H9 (cell line): ENCODE measurements around the gene SH3BP5. TPM values are rescaled to one million over a fixed set of nuclear protein-coding genes. Genes with fewer than 3 reads are reported as not detected.

ENCODE experiments used
- DNase-seq: peaks from one replicate; pipeline ENCODE4 v3.0.0-alpha.2; 2017
- H2AFZ ChIP-seq: one replicate; pipeline ENCODE4 v1.6.1; 2013; ENCODE audit warnings: mild to moderate bottlenecking, low read length, control low read depth, moderate library complexity
- H2AK5ac ChIP-seq: 2 replicates; pipeline ENCODE4 v1.6.1; 2013; ENCODE audit warnings: low read length, control low read depth, mixed read lengths; ENCODE audit not compliant: insufficient read length
- H2BK120ac ChIP-seq: one replicate; pipeline ENCODE4 v1.6.1; 2013; ENCODE audit warnings: low read depth, mild to moderate bottlenecking, low read length, control low read depth, inconsistent platforms; ENCODE audit not compliant: poor library complexity, severe bottlenecking
- H2BK12ac ChIP-seq: 2 replicates; pipeline ENCODE4 v1.6.1; 2013; ENCODE audit warnings: low read length, control low read depth, mixed read lengths, low read depth; ENCODE audit not compliant: insufficient read length
- H2BK15ac ChIP-seq: 2 replicates; pipeline ENCODE4 v1.6.1; 2013; ENCODE audit warnings: low read depth, low read length, control low read depth
- H2BK20ac ChIP-seq: one replicate; pipeline ENCODE4 v1.6.1; 2013; ENCODE audit warnings: low read depth, mild to moderate bottlenecking, low read length, control low read depth, inconsistent platforms; ENCODE audit not compliant: poor library complexity, severe bottlenecking
- H2BK5ac ChIP-seq: 2 replicates; pipeline ENCODE4 v1.6.1; 2013; ENCODE audit warnings: low read length, control low read depth, mixed read lengths; ENCODE audit not compliant: insufficient read length
- H3K14ac ChIP-seq: 2 replicates; pipeline ENCODE4 v1.6.1; 2013; ENCODE audit warnings: low read length, control low read depth; ENCODE audit not compliant: insufficient read depth
- H3K18ac ChIP-seq: 2 replicates; pipeline ENCODE4 v1.6.1; 2013; ENCODE audit warnings: low read depth, mild to moderate bottlenecking, mixed read lengths, low read length, control low read depth; ENCODE audit not compliant: insufficient read length
- H3K23ac ChIP-seq: 2 replicates; pipeline ENCODE4 v1.6.1; 2013; ENCODE audit warnings: low read length, control low read depth, mixed read lengths, low read depth; ENCODE audit not compliant: insufficient read length
- H3K23me2 ChIP-seq: 2 replicates; pipeline ENCODE4 v1.6.1; 2013; ENCODE audit warnings: low read depth, mild to moderate bottlenecking, mixed read lengths, low read length, control low read depth; ENCODE audit not compliant: insufficient read length, poor library complexity, severe bottlenecking
- H3K27ac ChIP-seq: 2 replicates; pipeline ENCODE4 v1.5.1; 2013; ENCODE audit warnings: low read length, control low read depth, mixed read lengths, low read depth; ENCODE audit not compliant: insufficient read length
- H3K27me3 ChIP-seq: 2 replicates; pipeline ENCODE4 v1.6.1; 2013; ENCODE audit warnings: low read length, control low read depth, inconsistent platforms; ENCODE audit not compliant: insufficient read depth
- H3K4ac ChIP-seq: 2 replicates; pipeline ENCODE4 v1.6.1; 2013; ENCODE audit warnings: low read depth, mild to moderate bottlenecking, control low read depth, inconsistent platforms, low read length, moderate library complexity
- H3K4me1 ChIP-seq: 2 replicates; pipeline ENCODE4 v1.6.1; 2013; ENCODE audit warnings: low read length, control low read depth, inconsistent platforms; ENCODE audit not compliant: insufficient read depth
- H3K4me2 ChIP-seq: 2 replicates; pipeline ENCODE4 v1.6.1; 2013; ENCODE audit warnings: low read length, control low read depth, mixed read lengths; ENCODE audit not compliant: insufficient read length, insufficient read depth
- H3K56ac ChIP-seq: 2 replicates; pipeline ENCODE4 v1.6.1; 2013; ENCODE audit warnings: low read depth, mild to moderate bottlenecking, mixed read lengths, low read length, control low read depth; ENCODE audit not compliant: insufficient read length
- H3K79me1 ChIP-seq: 2 replicates; pipeline ENCODE4 v1.6.1; 2013; ENCODE audit warnings: low read depth, mild to moderate bottlenecking, moderate library complexity, low read length, control low read depth, inconsistent platforms; ENCODE audit not compliant: insufficient read depth, poor library complexity, severe bottlenecking
- H3K79me2 ChIP-seq: 2 replicates; pipeline ENCODE4 v1.6.1; 2013; ENCODE audit warnings: low read length, control low read depth, inconsistent platforms; ENCODE audit not compliant: insufficient read depth
- H3K9ac ChIP-seq: 2 replicates; pipeline ENCODE4 v1.6.1; 2013; ENCODE audit warnings: low read length, control low read depth, mixed read lengths; ENCODE audit not compliant: insufficient read length; ENCODE audit errors: extremely low read depth
- H3K9me3 ChIP-seq: one replicate; pipeline ENCODE4 v1.6.1; 2013; ENCODE audit warnings: low read depth, low read length, inconsistent platforms; ENCODE audit not compliant: control insufficient read depth
- H3T11ph ChIP-seq: one replicate; pipeline ENCODE4 v1.6.1; 2013; ENCODE audit warnings: mild to moderate bottlenecking, low read length, control low read depth, inconsistent platforms
- H4K20me1 ChIP-seq: one replicate; pipeline ENCODE4 v1.6.1; 2013; ENCODE audit not compliant: control insufficient read depth, insufficient read length, insufficient read depth
- H4K5ac ChIP-seq: 2 replicates; pipeline ENCODE4 v1.6.1; 2013; ENCODE audit warnings: low read depth, mild to moderate bottlenecking, mixed read lengths, low read length, control low read depth; ENCODE audit not compliant: insufficient read length
- H4K8ac ChIP-seq: replicated peaks from 2 replicates; pipeline ENCODE4 v1.6.1; 2013; ENCODE audit warnings: low read length, control low read depth, mixed read lengths, low read depth; ENCODE audit not compliant: insufficient read length
- H4K91ac ChIP-seq: 2 replicates; pipeline ENCODE4 v1.6.1; 2013; ENCODE audit warnings: low read depth, mild to moderate bottlenecking, moderate library complexity, mixed read lengths, low read length, control low read depth; ENCODE audit not compliant: insufficient read length
- H3K27ac Mint-ChIP-seq, 3 experiments: 2 replicates in 2 of 3; 3 replicates in 1 of 3; pipeline ENCODE4 v1.8.0; 2020 to 2021; ENCODE audit warnings: mixed read lengths in 3 of 3, mild to moderate bottlenecking in 1 of 3, moderate library complexity in 1 of 3
- H3K27me3 Mint-ChIP-seq: 2 replicates; pipeline ENCODE4 v1.8.0; 2021; ENCODE audit warnings: low read depth, mild to moderate bottlenecking, moderate library complexity, mixed read lengths
- H3K36me3 Mint-ChIP-seq, 3 experiments: 2 replicates in 2 of 3; 3 replicates in 1 of 3; pipeline ENCODE4 v1.8.0; 2020 to 2021; ENCODE audit warnings: low read depth in 3 of 3, mixed read lengths in 3 of 3; ENCODE audit not compliant: insufficient read depth in 1 of 3
- H3K4me1 Mint-ChIP-seq, 2 experiments: 2 replicates each; pipeline ENCODE4 v1.8.0; 2020; ENCODE audit warnings: mixed read lengths in 2 of 2
- H3K4me3 Mint-ChIP-seq, 2 experiments: 2 replicates in 1 of 2; 3 replicates in 1 of 2; pipeline ENCODE4 v1.8.0; 2020 to 2021; ENCODE audit warnings: mild to moderate bottlenecking in 2 of 2, mixed read lengths in 2 of 2, moderate library complexity in 1 of 2
- H3K9me3 Mint-ChIP-seq, 2 experiments: 2 replicates in 1 of 2; 3 replicates in 1 of 2; pipeline ENCODE4 v1.8.0; 2020; ENCODE audit warnings: mild to moderate bottlenecking in 2 of 2, mixed read lengths in 2 of 2, moderate library complexity in 1 of 2
- WGBS: extraction: QIAGEN DNeasy Blood & Tissue Kit; methylation state at CpG from one replicate; pipeline ENCODE4 v1.1.7; 2013; ENCODE audit warnings: missing lambda C conversion rate, low lambda C conversion rate, mixed read lengths; ENCODE audit not compliant: insufficient read length; ENCODE audit errors: extremely low coverage; 5-methylcytosine and 5-hydroxymethylcytosine counted together
- total RNA-seq: library from RNA; stranded (reverse); gene quantifications from 2 replicates; pipeline ENCODE4 v1.2.1, GENCODE V29; 2021
- TF ChIP-seq, protein P1 (sequence below): fragments of 200-600 bp; sonication (generic); conservative IDR thresholded peaks from 3 replicates; pipeline ENCODE4 v1.8.0; 2021; ENCODE audit warnings: antibody characterized with exemption, mild to moderate bottlenecking

SH3BP5 gene
- total RNA-seq, 1 experiment from 2014 or later: 6.8 TPM

DNA sequence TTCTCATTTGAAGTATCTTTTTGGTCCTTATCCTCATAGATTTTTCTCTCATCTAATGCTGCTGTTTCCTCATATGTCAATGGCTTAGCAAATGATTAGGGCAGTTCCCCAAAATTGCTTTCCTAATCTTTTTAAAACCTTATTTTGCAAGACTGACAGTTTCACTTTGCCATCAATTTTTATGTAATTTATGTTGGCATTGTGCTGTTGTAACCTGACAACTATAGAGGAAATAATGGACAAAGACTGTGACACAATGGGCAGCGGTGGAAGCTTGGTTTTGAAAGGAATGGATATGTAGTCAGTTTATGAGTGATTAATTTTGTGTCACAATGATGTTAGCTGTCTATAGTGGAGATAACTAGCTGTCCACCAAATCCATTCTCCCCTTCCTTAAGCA lies 10.6 kb upstream of the SH3BP5 start:
- no peak overlapping the region for H4K91ac ChIP-seq
- TF ChIP-seq, protein P1, sequence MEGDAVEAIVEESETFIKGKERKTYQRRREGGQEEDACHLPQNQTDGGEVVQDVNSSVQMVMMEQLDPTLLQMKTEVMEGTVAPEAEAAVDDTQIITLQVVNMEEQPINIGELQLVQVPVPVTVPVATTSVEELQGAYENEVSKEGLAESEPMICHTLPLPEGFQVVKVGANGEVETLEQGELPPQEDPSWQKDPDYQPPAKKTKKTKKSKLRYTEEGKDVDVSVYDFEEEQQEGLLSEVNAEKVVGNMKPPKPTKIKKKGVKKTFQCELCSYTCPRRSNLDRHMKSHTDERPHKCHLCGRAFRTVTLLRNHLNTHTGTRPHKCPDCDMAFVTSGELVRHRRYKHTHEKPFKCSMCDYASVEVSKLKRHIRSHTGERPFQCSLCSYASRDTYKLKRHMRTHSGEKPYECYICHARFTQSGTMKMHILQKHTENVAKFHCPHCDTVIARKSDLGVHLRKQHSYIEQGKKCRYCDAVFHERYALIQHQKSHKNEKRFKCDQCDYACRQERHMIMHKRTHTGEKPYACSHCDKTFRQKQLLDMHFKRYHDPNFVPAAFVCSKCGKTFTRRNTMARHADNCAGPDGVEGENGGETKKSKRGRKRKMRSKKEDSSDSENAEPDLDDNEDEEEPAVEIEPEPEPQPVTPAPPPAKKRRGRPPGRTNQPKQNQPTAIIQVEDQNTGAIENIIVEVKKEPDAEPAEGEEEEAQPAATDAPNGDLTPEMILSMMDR: no peak
- no peak overlapping the region for H4K5ac ChIP-seq
- H2BK20ac ChIP-seq: no peak overlapping the region
- H3T11ph ChIP-seq: no peak overlapping the region
- H2BK15ac ChIP-seq: no peak overlapping the region
- no peaks in the 10 kb centered on the region for H4K20me1 ChIP-seq
- no peak overlapping the region for H4K8ac ChIP-seq
- H3K56ac ChIP-seq: no peak overlapping the region
- Mint-ChIP-seq H3K4me1 (peaks cover 0 to 2% of the 10 kb centered on the region in 2 experiments; a peak in 2 of 4 replicates), H3K27ac (no peak overlapping the region), H3K4me3 (no peak overlapping the region), H3K27me3 (peaks cover 2% of the 10 kb centered on the region), H3K36me3 (no peaks in the 10 kb centered on the region), H3K9me3 (no peaks in the 10 kb centered on the region)
- no peak overlapping the region for H3K4ac ChIP-seq
- H3K79me2 ChIP-seq: no peaks in the 10 kb centered on the region
- H2BK5ac ChIP-seq: no peak overlapping the region
- no peak overlapping the region for H3K27ac ChIP-seq
- no peak overlapping the region for H2AFZ ChIP-seq
- H2BK12ac ChIP-seq: no peak overlapping the region
- no CpG with 5 or more reads among the region's 1 CpG for whole genome bisulfite sequencing
- no peaks in the 10 kb centered on the region for H3K4me1 ChIP-seq
- H2AK5ac ChIP-seq: no peak overlapping the region
- H3K27me3 ChIP-seq: no peaks in the 10 kb centered on the region
- no peak overlapping the region for H2BK120ac ChIP-seq
- H3K23me2 ChIP-seq: no peaks in the 10 kb centered on the region
- no peak for DNase-seq
- no peak overlapping the region for H3K18ac ChIP-seq
- H3K23ac ChIP-seq: no peak overlapping the region
- no peaks in the 10 kb centered on the region for H3K9me3 ChIP-seq
- H3K79me1 ChIP-seq: no peaks in the 10 kb centered on the region
- H3K14ac ChIP-seq: no peak overlapping the region
- H3K9ac ChIP-seq: no peak overlapping the region
- no peak overlapping the region for H3K4me2 ChIP-seq
